ENCODE data around the gene FBXL3.

FBXL3 gene

DNA sequence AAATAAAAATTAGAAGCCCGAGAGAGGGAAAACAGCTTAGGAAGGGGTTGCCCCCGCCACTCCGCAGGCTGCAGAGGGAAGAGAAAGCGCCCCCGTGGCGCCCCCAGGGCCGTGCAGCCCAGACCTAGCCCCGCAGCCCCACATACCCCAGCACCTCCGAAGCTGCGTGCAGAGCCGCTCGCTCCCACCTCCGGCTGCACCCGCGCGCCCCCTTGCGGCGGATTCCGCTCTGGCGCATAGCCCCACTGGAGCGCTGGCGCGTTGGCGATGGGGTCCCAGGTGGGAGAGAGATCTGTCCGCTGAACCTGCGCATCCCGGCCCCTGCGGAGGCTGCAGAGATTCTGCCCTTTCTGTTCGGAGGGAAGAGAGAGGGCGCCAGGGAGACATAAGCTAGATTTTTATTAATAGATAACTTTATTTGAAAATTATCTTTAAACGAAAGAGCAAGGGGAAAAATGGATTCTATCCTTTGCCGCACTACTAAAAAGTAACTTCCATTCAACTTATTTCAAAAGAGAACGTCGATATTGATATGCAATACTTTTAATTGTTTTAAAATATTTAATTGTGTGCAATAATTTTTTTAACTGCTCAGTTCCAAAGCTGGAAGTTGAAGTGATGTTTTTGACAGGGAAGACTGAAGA, 46.8 kb downstream of the FBXL3 start (continued):
- TF ChIP-seq, protein P1, sequence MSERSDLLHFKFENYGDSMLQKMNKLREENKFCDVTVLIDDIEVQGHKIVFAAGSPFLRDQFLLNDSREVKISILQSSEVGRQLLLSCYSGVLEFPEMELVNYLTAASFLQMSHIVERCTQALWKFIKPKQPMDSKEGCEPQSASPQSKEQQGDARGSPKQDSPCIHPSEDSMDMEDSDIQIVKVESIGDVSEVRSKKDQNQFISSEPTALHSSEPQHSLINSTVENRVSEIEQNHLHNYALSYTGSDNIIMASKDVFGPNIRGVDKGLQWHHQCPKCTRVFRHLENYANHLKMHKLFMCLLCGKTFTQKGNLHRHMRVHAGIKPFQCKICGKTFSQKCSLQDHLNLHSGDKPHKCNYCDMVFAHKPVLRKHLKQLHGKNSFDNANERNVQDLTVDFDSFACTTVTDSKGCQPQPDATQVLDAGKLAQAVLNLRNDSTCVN (tag by site-specific recombination; optimal IDR thresholded peaks at IDR 0.05) = peak; percentile 45
- TF ChIP-seq KLF16 (tag by site-specific recombination; IDR thresholded peaks at IDR 0.05) = no peak
- 0 out of 2 replicates have a peak, but pooled peaks have one; percentile 30 for TF ChIP-seq ZNF2 (tag by site-specific recombination; IDR thresholded peaks at IDR 0.05)
- TF ChIP-seq, protein P2, sequence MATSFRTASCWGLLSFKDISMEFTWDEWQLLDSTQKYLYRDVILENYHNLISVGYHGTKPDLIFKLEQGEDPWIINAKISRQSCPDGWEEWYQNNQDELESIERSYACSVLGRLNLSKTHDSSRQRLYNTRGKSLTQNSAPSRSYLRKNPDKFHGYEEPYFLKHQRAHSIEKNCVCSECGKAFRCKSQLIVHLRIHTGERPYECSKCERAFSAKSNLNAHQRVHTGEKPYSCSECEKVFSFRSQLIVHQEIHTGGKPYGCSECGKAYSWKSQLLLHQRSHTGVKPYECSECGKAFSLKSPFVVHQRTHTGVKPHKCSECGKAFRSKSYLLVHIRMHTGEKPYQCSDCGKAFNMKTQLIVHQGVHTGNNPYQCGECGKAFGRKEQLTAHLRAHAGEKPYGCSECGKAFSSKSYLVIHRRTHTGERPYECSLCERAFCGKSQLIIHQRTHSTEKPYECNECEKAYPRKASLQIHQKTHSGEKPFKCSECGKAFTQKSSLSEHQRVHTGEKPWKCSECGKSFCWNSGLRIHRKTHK (tag by site-specific recombination; IDR thresholded peaks at IDR 0.05) = no peak
- TF ChIP-seq ZNF76 (tag by site-specific recombination; IDR thresholded peaks at IDR 0.05; ENCODE audit: borderline replicate concordance, low read depth) = no peak
- TF ChIP-seq ZBTB17 (tag by site-specific recombination; IDR thresholded peaks at IDR 0.05) = peak; percentile 48
- TF ChIP-seq, protein P3, sequence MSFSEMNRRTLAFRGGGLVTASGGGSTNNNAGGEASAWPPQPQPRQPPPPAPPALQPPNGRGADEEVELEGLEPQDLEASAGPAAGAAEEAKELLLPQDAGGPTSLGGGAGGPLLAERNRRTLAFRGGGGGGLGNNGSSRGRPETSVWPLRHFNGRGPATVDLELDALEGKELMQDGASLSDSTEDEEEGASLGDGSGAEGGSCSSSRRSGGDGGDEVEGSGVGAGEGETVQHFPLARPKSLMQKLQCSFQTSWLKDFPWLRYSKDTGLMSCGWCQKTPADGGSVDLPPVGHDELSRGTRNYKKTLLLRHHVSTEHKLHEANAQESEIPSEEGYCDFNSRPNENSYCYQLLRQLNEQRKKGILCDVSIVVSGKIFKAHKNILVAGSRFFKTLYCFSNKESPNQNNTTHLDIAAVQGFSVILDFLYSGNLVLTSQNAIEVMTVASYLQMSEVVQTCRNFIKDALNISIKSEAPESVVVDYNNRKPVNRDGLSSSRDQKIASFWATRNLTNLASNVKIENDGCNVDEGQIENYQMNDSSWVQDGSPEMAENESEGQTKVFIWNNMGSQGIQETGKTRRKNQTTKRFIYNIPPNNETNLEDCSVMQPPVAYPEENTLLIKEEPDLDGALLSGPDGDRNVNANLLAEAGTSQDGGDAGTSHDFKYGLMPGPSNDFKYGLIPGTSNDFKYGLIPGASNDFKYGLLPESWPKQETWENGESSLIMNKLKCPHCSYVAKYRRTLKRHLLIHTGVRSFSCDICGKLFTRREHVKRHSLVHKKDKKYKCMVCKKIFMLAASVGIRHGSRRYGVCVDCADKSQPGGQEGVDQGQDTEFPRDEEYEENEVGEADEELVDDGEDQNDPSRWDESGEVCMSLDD (tag by site-specific recombination; IDR thresholded peaks at IDR 0.05) = no peak
- 0 out of 2 replicates have a peak, but pooled peaks have one; percentile 32 for TF ChIP-seq ZNF561 (tag by site-specific recombination; IDR thresholded peaks at IDR 0.05; ENCODE audit: borderline replicate concordance)
- TF ChIP-seq ZNF600 (tag by site-specific recombination; IDR thresholded peaks at IDR 0.05) = peak; percentile 31; the same call in 1 of the 2 replicates
- TF ChIP-seq ZNF529 (tag by site-specific recombination; IDR thresholded peaks at IDR 0.05; ENCODE audit: insufficient replicate concordance) = no peak
- TF ChIP-seq ZNF311 (tag by site-specific recombination; IDR thresholded peaks at IDR 0.05; ENCODE audit: borderline replicate concordance) = no peak
- TF ChIP-seq KLF8 (tag by site-specific recombination; IDR thresholded peaks at IDR 0.05) = 0 out of 2 replicates have a peak, but pooled peaks have one; percentile 36
- TF ChIP-seq GLIS1 (tag by site-specific recombination; IDR thresholded peaks at IDR 0.05) = no peak
- TF ChIP-seq ZNF654 (tag by site-specific recombination; IDR thresholded peaks at IDR 0.05; ENCODE audit: low read depth) = peak; percentile 37
- TF ChIP-seq, protein P4, sequence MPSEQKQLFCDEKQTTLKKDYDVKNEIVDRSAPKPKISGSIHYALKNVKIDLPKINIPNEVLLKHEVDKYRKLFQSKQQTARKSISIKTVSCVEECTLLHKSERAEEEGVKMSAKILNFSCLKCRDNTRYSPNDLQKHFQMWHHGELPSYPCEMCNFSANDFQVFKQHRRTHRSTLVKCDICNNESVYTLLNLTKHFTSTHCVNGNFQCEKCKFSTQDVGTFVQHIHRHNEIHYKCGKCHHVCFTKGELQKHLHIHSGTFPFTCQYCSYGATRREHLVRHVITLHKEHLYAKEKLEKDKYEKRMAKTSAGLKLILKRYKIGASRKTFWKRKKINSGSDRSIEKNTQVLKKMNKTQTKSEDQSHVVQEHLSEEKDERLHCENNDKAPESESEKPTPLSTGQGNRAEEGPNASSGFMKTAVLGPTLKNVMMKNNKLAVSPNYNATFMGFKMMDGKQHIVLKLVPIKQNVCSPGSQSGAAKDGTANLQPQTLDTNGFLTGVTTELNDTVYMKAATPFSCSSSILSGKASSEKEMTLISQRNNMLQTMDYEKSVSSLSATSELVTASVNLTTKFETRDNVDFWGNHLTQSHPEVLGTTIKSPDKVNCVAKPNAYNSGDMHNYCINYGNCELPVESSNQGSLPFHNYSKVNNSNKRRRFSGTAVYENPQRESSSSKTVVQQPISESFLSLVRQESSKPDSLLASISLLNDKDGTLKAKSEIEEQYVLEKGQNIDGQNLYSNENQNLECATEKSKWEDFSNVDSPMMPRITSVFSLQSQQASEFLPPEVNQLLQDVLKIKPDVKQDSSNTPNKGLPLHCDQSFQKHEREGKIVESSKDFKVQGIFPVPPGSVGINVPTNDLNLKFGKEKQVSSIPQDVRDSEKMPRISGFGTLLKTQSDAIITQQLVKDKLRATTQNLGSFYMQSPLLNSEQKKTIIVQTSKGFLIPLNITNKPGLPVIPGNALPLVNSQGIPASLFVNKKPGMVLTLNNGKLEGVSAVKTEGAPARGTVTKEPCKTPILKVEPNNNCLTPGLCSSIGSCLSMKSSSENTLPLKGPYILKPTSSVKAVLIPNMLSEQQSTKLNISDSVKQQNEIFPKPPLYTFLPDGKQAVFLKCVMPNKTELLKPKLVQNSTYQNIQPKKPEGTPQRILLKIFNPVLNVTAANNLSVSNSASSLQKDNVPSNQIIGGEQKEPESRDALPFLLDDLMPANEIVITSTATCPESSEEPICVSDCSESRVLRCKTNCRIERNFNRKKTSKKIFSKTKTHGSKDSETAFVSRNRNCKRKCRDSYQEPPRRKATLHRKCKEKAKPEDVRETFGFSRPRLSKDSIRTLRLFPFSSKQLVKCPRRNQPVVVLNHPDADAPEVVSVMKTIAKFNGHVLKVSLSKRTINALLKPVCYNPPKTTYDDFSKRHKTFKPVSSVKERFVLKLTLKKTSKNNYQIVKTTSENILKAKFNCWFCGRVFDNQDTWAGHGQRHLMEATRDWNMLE (tag by site-specific recombination; conservative IDR thresholded peaks at IDR 0.05; ENCODE audit: low read depth) = no peak; the same call in 1 of the 2 replicates

Measured in HEK293 (cell line).